Ramos (cell line): ENCODE measurements around the gene EN2.

Experiments used
- in situ Hi-C: fragments of 300-500 bp; cut with MboI; formaldehyde crosslinking; loops from one replicate; pipeline ENCODE4 v1.14.3; 2022; ENCODE audit warnings: low sequenced_read_pairs; ENCODE audit not compliant: unreplicated experiment

The EN2 gene

GRCh38 chr7:155483245-155483644 is 25.3 kb downstream of the EN2 start:
- in situ Hi-C loops: no loop called here

GRCh38 chr7:155483868-155484325 is 26.0 kb downstream of the EN2 start:
- in situ Hi-C loops: no loop called here

DNA sequence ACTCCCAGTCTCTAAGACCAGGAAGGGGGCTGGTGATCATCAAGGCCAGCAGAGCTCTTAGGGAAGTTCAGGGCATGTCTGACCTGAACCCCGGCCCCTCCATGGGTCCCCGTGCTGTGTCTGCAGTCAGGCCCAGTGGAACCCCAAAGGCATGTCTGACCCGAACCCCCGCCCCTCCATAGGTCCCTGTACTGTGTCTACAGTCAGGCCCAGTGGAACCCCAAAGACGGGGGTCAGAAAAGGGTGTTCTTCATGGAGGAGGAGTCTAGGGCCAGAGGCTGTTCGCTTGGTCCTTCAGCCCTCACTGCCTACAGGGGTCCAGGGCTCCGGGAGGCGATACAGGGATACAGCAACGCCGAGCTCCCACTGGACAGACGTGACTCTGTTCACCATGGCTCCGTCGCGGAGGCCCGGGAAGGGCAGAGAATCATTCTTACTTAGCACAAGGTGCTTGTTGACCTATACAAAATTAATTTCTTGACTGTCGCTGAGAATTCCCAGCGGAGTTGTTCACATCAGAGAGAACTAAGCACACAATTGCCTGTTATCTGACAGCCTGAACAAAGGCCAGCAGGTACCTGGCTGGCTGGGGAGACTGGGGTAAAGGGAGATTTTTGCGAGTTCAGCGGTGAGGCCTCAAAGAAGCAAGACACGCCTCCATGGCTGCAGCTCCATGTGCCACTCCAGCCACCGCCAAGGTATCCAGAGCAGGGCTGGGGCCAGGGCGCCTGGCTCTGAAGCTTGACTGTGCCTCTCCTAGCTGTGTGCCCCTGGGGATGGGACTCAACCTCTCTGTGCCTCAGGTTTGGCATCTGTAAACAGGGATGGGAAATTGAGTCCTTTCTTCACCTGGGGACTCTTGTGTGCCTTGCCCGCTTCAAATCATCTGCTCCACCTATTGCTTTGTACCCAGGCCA is 26.8 kb downstream of the EN2 start:
- in situ Hi-C loops: no loop called here

- in situ Hi-C loops: no loop called here
Observed at GRCh38 chr7:155486783-155487508, 29.0 kb downstream of the EN2 start.

DNA sequence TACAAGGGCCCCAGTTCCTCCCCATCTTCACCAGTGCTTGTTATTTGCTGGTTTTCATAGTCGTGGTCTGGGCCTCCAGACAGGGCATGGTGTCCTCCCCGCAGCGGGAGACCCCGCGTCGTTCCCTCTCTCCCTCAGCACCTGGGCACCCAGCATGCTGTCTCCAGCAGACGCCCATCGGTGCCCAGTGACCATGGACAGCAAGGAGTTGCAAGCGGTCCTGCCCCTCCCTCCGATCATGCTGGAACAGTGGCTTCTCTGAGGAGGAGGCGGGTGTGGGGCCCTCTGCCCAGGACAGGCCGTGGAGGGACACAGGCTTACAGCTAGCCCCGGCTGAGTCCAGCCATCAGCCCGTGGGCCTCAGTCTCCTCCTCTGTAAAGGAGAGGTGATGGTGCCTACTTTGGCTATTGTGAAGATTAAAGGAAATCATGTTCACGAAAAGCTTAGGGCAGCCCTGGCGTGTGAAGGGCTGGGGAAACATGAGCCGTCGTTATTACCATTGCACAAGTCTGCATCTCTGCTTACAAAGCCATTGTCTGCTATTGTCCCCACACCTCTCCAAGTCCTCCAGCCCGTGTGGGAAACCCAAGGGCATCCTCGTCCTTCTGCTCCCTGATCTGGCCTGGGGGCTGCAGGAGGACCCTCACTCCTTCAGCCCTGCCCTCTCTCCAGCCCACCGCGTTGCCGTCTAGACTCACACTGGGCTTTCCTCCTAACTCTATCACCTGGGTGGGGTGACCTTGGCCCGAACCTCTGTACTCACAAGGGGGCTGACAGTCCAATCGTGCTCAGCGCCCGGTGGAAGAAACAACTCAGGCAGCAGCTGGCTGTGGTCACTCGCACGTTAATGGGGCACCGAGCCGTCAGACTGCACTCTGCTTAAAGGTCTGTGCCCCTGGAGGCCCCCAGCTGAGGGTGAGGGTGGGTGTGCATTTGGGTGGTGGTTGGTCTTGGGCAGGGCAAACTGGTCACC is 29.9 kb downstream of the EN2 start:
- in situ Hi-C loops: no loop called here

GRCh38 chr7:155488483-155489127 is 30.7 kb downstream of the EN2 start:
- in situ Hi-C loops: no loop called here

GRCh38 chr7:155489158-155489840 is 31.4 kb downstream of the EN2 start:
- in situ Hi-C loops: no loop called here

GRCh38 chr7:155489862-155490696 is 32.1 kb downstream of the EN2 start:
- in situ Hi-C loops: no loop called here

DNA sequence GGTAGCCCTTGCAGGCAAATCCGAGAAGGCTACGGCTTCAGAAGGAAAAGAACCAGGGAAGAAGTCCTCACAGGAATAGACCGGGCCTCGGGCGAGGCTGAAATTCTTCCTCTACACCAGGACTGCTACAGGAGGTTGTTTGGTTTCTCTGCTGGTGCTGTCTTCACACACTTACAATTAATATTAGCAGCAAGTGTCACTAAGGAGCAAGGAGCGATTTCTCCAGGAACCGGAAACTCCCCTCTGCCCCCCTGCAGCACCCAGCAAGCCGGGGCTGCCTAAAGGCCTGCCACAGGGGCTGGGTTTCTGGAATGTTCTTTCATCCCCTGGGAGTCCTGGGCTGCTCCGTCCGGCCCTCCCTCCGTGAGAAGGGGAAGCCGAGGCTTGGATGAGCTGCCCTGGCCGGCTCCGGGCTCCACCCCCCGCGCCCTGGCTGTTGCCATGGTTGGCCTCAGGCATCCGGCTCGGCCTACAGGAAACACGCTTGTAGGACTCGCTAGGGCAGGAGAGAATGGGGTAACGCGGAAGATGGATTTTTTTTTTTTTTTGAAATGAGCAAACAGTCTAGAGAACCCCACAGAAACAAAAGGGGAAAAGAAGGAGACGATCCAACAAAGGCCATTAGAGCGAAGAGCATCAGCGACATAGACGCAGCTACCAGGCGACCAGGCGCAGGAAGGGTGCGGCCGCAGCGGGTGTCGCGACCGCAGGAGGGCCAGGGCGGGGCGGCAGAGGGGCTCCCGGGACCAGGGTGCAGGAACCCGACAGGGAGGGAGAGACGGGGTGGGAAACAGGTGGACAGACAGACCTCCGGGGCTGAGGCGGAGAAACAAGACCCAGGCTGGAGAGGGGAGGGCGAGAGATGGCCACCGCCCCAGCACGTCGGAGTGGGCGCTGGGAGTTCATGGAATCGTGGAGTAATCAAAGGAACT is 33.0 kb downstream of the EN2 start:
- in situ Hi-C loops: no loop called here

DNA sequence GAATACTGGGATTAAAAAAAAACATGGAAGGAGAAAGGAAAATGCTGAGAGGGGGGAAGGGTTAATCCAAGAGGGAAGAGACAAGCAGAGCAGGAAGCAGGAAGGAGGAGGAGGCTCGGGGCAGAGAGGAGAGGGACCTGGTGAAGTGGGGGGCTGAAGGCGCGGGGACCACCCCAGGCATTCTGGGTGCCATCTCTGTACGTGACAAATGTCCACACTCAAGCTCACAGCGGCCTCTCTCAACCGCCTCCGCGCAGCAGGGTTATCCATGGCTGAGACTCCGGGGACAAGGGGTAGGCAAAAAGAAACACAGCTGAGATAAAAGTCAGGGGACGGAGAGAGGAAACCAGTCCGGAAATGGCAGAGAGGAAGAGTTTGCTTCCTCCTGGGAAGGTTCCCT is 33.9 kb downstream of the EN2 start:
- in situ Hi-C loops: no loop called here

GRCh38 chr7:155493744-155494538 is 36.0 kb downstream of the EN2 start:
- in situ Hi-C loops: no loop called here

GRCh38 chr7:155494551-155494950 is 36.6 kb downstream of the EN2 start:
- in situ Hi-C loops: no loop called here

- in situ Hi-C loops: no loop called here
Observed at GRCh38 chr7:155495440-155496248, 37.7 kb downstream of the EN2 start.

GRCh38 chr7:155496267-155497005 is 38.5 kb downstream of the EN2 start:
- in situ Hi-C loops: no loop called here
